ENCODE results near the gene UNC5B. TPM values are rescaled to one million over a fixed set of nuclear protein-coding genes. Genes with fewer than 3 reads are reported as not detected.

The UNC5B gene
- total RNA-seq, 2 experiments from 2014 or later: 0.07 TPM

GRCh38 chr10:71277914-71278665 lies 65.7 kb downstream of the UNC5B start:
- H3K4me3 Mint-ChIP-seq: no peak overlapping the region
- ChIA-PET POLR2A (interaction anchor here (1.1 kb wide), 1 partner anchor 16 kb away, joined by 3 read pairs; no protein-coding TSS in a partner anchor), CTCF (interaction anchor here (1.5 kb wide), 1 partner anchor 375 kb away, joined by 3 read pairs; no protein-coding TSS in a partner anchor)
- no peak for ATAC-seq
- no peak for TF ChIP-seq CTCF (IDR thresholded peaks at IDR 0.05)
- H3K4me1 Mint-ChIP-seq (ENCODE audit: low read depth): no peaks in the 10 kb centered on the region
- no peak for DNase-seq
- no peak overlapping the region for H3K27ac Mint-ChIP-seq
- intact Hi-C loops (cut with micrococcal nuclease): no loop called here
- H3K9me3 Mint-ChIP-seq: no peaks in the 10 kb centered on the region
- no peaks in the 10 kb centered on the region for H3K36me3 Mint-ChIP-seq (ENCODE audit: low read depth)
- no peaks in the 10 kb centered on the region for H3K27me3 Mint-ChIP-seq

GRCh38 chr10:71278691-71279588 lies 66.6 kb downstream of the UNC5B start:
- ChIA-PET CTCF (interaction anchor here (0.8 to 1.5 kb wide), 2 partner anchors 11 to 376 kb away, joined by 3 read pairs; no protein-coding TSS in a partner anchor), POLR2A (interaction anchor here (1.1 kb wide), 1 partner anchor 15 kb away, joined by 3 read pairs; no protein-coding TSS in a partner anchor)
- Mint-ChIP-seq H3K27ac (no peak overlapping the region), H3K36me3 (ENCODE audit: low read depth) (no peaks in the 10 kb centered on the region), H3K4me3 (no peak overlapping the region), H3K9me3 (no peaks in the 10 kb centered on the region), H3K4me1 (ENCODE audit: low read depth) (no peaks in the 10 kb centered on the region), H3K27me3 (no peaks in the 10 kb centered on the region)
- ATAC-seq (no peak), DNase-seq (no peak)
- TF ChIP-seq CTCF (IDR thresholded peaks at IDR 0.05): no peak
- intact Hi-C loops (cut with micrococcal nuclease): no loop called here

GRCh38 chr10:71279590-71280170 lies 67.3 kb downstream of the UNC5B start:
- H3K4me3 Mint-ChIP-seq: no peak overlapping the region
- no peak overlapping the region for H3K27ac Mint-ChIP-seq
- DNase-seq (no peak), ATAC-seq (no peak)
- no peaks in the 10 kb centered on the region for H3K9me3 Mint-ChIP-seq
- intact Hi-C loops (cut with micrococcal nuclease): no loop called here
- H3K4me1 Mint-ChIP-seq (ENCODE audit: low read depth): no peaks in the 10 kb centered on the region
- TF ChIP-seq CTCF (IDR thresholded peaks at IDR 0.05): no peak
- H3K36me3 Mint-ChIP-seq (ENCODE audit: low read depth): no peaks in the 10 kb centered on the region
- ChIA-PET POLR2A (no interaction called here), CTCF (no interaction called here)
- no peaks in the 10 kb centered on the region for H3K27me3 Mint-ChIP-seq

GRCh38 chr10:71280216-71280615 lies 67.8 kb downstream of the UNC5B start:
- ChIA-PET POLR2A (no interaction called here), CTCF (no interaction called here)
- TF ChIP-seq CTCF (IDR thresholded peaks at IDR 0.05): no peak
- ATAC-seq: no peak
- H3K4me1 Mint-ChIP-seq (ENCODE audit: low read depth): no peaks in the 10 kb centered on the region
- no peaks in the 10 kb centered on the region for H3K9me3 Mint-ChIP-seq
- no peaks in the 10 kb centered on the region for H3K36me3 Mint-ChIP-seq (ENCODE audit: low read depth)
- no peaks in the 10 kb centered on the region for H3K27me3 Mint-ChIP-seq
- intact Hi-C loops (cut with micrococcal nuclease): no loop called here
- no peak overlapping the region for H3K27ac Mint-ChIP-seq
- H3K4me3 Mint-ChIP-seq: no peak overlapping the region
- DNase-seq: no peak
